Activated T-helper 1 cell treated with anti-CD3 and anti-CD28 coated beads, Interleukin-12 subunit alpha, Interleukin-12 subunit beta, Interleukin-2, Interleukin-4 antibody, amounts not matched to agents 30 ng/mL and 10 ng/mL and 1 ng/mL, durations not matched to agents 14 hours and 24 hours and 36 hours (primary cell): ENCODE measurements around the gene SYNGR3. TPM values are rescaled to one million over a fixed set of nuclear protein-coding genes. Genes with fewer than 3 reads are reported as not detected.

Source experiments
- DNase-seq: peaks from one replicate; pipeline ENCODE4 v3.0.0; 2021; ENCODE audit warnings: low spot score
- H3K27ac Mint-ChIP-seq: one replicate; pipeline ENCODE4 v1.8.0; 2021; ENCODE audit warnings: mild to moderate bottlenecking, mixed read lengths
- H3K27me3 Mint-ChIP-seq: one replicate; pipeline ENCODE4 v1.8.0; 2022; ENCODE audit warnings: mild to moderate bottlenecking, moderate library complexity, mixed read lengths; ENCODE audit not compliant: insufficient read depth
- H3K36me3 Mint-ChIP-seq: one replicate; pipeline ENCODE4 v1.8.0; 2021; ENCODE audit warnings: low read depth, mixed read lengths
- H3K4me1 Mint-ChIP-seq: one replicate; pipeline ENCODE4 v1.8.0; 2021; ENCODE audit warnings: low read depth, mixed read lengths
- H3K4me3 Mint-ChIP-seq: one replicate; pipeline ENCODE4 v1.8.0; 2021; ENCODE audit warnings: mild to moderate bottlenecking, moderate library complexity, mixed read lengths
- H3K9me3 Mint-ChIP-seq: one replicate; pipeline ENCODE4 v1.8.0; 2021; ENCODE audit warnings: mixed read lengths
- intact Hi-C: fragments of 100-400 bp; cut with micrococcal nuclease; formaldehyde crosslinking; loops from one replicate; pipeline ENCODE4 v1.15.1; 2024
- total RNA-seq: library from RNA; stranded (reverse); gene quantifications from 2 replicates; pipeline ENCODE4 v1.2.3, GENCODE V29; 2022

Gene SYNGR3
- total RNA-seq, 1 donor from 2014 or later, result 26.3 TPM

- no peaks in the 10 kb centered on the region for H3K36me3 Mint-ChIP-seq
- peak within 1 kb of the TSS; percentile 42 for H3K4me3 Mint-ChIP-seq
- peaks cover 16% of the 10 kb centered on the region for H3K4me1 Mint-ChIP-seq
- DNase-seq, result no peak
- peak within 1 kb of the TSS; percentile 52 for H3K27ac Mint-ChIP-seq
- intact Hi-C loops, result no loop called here
- H3K27me3 Mint-ChIP-seq, result peaks cover 28% of the 10 kb centered on the region
- no peaks in the 10 kb centered on the region for H3K9me3 Mint-ChIP-seq
Observed at GRCh38 chr16:2019518-2019920, 29.7 kb downstream of the SYNGR3 start, which contains the start of gene NPW. TSS of gene NPW (plus strand) at chr16:2019785.

- peaks cover 16% of the 10 kb centered on the region for H3K4me1 Mint-ChIP-seq
- intact Hi-C loops, result loop anchor here (5.0 to 10.0 kb wide), 3 partner anchors 38 to 245 kb away; partner anchors contain the start of genes CASKIN1, GFER, NOXO1 and RNPS1
- peak overlapping the region; percentile 52 for H3K27ac Mint-ChIP-seq
- peaks cover 27% of the 10 kb centered on the region for H3K27me3 Mint-ChIP-seq
- H3K36me3 Mint-ChIP-seq, result no peaks in the 10 kb centered on the region
- DNase-seq, result no peak
- peak overlapping the region; percentile 42 for H3K4me3 Mint-ChIP-seq
- no peaks in the 10 kb centered on the region for H3K9me3 Mint-ChIP-seq
Observed at GRCh38 chr16:2019921-2020831, 30.4 kb downstream of the SYNGR3 start.

DNA sequence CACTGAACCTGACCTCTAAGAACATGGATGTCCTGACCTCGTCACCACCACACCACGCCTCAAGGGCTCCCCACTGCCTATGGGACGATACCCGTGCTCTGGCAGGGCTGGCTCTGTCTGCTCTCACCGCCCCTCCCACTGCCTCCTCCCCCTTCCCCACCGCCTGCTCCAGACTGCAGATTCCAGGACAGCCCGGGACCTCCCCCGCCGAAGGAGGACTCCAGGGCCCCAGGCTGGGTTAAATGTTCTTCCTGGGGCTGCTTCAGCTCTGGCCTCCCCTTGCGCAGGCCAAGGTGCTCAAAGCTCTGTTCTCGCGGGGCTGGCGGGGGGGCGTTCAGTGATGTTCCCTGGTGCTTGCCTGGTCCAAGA, 32.9 kb downstream of the SYNGR3 start:
- no peak for DNase-seq

GRCh38 chr16:2023092-2024031, 33.6 kb downstream of the SYNGR3 start:
- Mint-ChIP-seq H3K27ac (no peak overlapping the region), H3K36me3 (no peaks in the 10 kb centered on the region), H3K4me1 (peaks cover 16% of the 10 kb centered on the region), H3K9me3 (no peaks in the 10 kb centered on the region), H3K4me3 (peak overlapping the region; percentile 77), H3K27me3 (peaks cover 38% of the 10 kb centered on the region)
- DNase-seq, result peak; percentile 92
- intact Hi-C loops, result loop anchor here (1.0 to 10.0 kb wide), 9 partner anchors 14 to 241 kb away; partner anchors contain the start of genes CASKIN1, E4F1, GFER and NOXO1

More for the DNA sequence above, 32.9 kb downstream of the SYNGR3 start:
- Mint-ChIP-seq H3K27ac (no peak overlapping the region), H3K27me3 (peaks cover 34% of the 10 kb centered on the region), H3K4me1 (peaks cover 16% of the 10 kb centered on the region), H3K36me3 (no peaks in the 10 kb centered on the region), H3K9me3 (no peaks in the 10 kb centered on the region), H3K4me3 (peak overlapping the region; percentile 77)
- intact Hi-C loops, result loop anchor here (1.0 to 10.0 kb wide), 9 partner anchors 13 to 242 kb away; partner anchors contain the start of genes CASKIN1, E4F1, GFER and NOXO1

GRCh38 chr16:2024032-2024420, 34.3 kb downstream of the SYNGR3 start:
- DNase-seq, result no peak
- peaks cover 16% of the 10 kb centered on the region for H3K4me1 Mint-ChIP-seq
- peaks cover 33% of the 10 kb centered on the region for H3K27me3 Mint-ChIP-seq
- H3K36me3 Mint-ChIP-seq, result no peaks in the 10 kb centered on the region
- H3K4me3 Mint-ChIP-seq, result no peak overlapping the region
- intact Hi-C loops, result loop anchor here (5.0 to 10.0 kb wide), 3 partner anchors 42 to 241 kb away; partner anchors contain the start of genes CASKIN1, GFER, NOXO1 and RNPS1
- peak overlapping the region; percentile 11 for H3K27ac Mint-ChIP-seq
- no peaks in the 10 kb centered on the region for H3K9me3 Mint-ChIP-seq

DNA sequence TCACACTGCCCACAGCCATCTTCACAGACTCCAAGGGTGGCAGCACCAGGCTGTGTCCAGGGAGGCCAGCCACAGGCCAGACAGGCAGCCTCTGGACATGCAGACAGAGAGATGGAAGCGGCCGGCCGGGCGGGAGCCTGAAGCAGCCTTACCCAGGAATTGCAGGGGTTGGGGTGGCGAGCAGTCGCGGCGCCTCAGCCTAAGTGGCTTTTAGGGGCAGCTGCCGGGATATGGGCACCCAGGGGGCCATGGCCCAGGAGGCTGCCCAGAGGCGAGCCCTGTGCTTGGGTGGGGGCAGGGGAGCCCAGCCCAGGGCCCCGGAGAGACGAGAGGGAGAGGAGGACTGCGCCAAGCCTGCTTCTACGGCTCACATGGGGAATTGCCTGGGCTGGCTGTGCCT, 35.5 kb downstream of the SYNGR3 start:
- intact Hi-C loops, result loop anchor here (10.0 kb wide), 1 partner anchor 240 kb away; the partner anchor contains the start of gene RNPS1
- H3K4me3 Mint-ChIP-seq, result no peak overlapping the region
- no peaks in the 10 kb centered on the region for H3K9me3 Mint-ChIP-seq
- H3K27me3 Mint-ChIP-seq, result peaks cover 32% of the 10 kb centered on the region
- H3K36me3 Mint-ChIP-seq, result no peaks in the 10 kb centered on the region
- H3K27ac Mint-ChIP-seq, result peak overlapping the region; percentile 48
- no peak for DNase-seq
- H3K4me1 Mint-ChIP-seq, result peaks cover 16% of the 10 kb centered on the region

GRCh38 chr16:2025878-2026460, 36.2 kb downstream of the SYNGR3 start:
- H3K27me3 Mint-ChIP-seq, result peaks cover 28% of the 10 kb centered on the region
- no peak for DNase-seq
- H3K4me3 Mint-ChIP-seq, result peak overlapping the region; percentile 61
- no peak overlapping the region for H3K27ac Mint-ChIP-seq
- peaks cover 12% of the 10 kb centered on the region for H3K4me1 Mint-ChIP-seq
- H3K36me3 Mint-ChIP-seq, result no peaks in the 10 kb centered on the region
- intact Hi-C loops, result loop anchor here (10.0 kb wide), 1 partner anchor 239 kb away; the partner anchor contains the start of gene RNPS1
- no peaks in the 10 kb centered on the region for H3K9me3 Mint-ChIP-seq

GRCh38 chr16:2026461-2027023, 36.8 kb downstream of the SYNGR3 start, which contains the start of gene NHERF2:
TSS of gene NHERF2 (plus strand) at chr16:2026902. CDS start at chr16:2027006, 104 bp downstream.
- H3K4me3 Mint-ChIP-seq, result peak within 1 kb of the TSS; percentile 61
- peaks cover 25% of the 10 kb centered on the region for H3K27me3 Mint-ChIP-seq
- intact Hi-C loops, result loop anchor here (10.0 kb wide), 1 partner anchor 238 kb away; the partner anchor contains the start of gene RNPS1
- no peaks in the 10 kb centered on the region for H3K36me3 Mint-ChIP-seq
- no peak within 1 kb of the TSS for H3K27ac Mint-ChIP-seq
- H3K4me1 Mint-ChIP-seq, result peaks cover 12% of the 10 kb centered on the region
- H3K9me3 Mint-ChIP-seq, result no peaks in the 10 kb centered on the region
- DNase-seq, result peak; percentile 20

- DNase-seq, result no peak
- Mint-ChIP-seq H3K27me3 (peaks cover 22% of the 10 kb centered on the region), H3K4me3 (peak overlapping the region; percentile 60), H3K36me3 (no peaks in the 10 kb centered on the region), H3K27ac (no peak overlapping the region), H3K4me1 (peaks cover 12% of the 10 kb centered on the region), H3K9me3 (no peaks in the 10 kb centered on the region)
- intact Hi-C loops, result loop anchor here (10.0 kb wide), 1 partner anchor 237 kb away; the partner anchor contains the start of gene RNPS1
Observed at GRCh38 chr16:2027024-2028010, 37.5 kb downstream of the SYNGR3 start.

DNA sequence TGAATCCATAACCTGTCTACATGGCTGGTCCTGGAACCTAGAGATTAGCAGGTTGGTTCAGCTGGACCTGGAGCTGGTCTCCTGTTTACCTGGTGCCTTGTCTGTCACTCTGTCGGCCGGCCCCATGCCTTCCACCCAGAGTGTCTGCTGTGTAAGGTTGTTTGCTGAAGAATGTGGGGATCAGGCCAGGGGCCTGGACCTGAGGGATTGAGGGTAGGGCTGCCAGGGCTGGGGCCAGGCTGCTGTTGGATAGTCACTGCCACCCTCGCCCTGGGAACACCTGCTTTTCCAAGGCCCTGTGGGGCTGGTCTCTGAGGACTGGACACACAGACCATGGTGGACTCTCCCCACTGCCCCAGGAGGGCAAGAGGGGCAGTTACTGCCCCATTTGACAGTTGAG, 38.4 kb downstream of the SYNGR3 start:
- no peaks in the 10 kb centered on the region for H3K36me3 Mint-ChIP-seq
- H3K27ac Mint-ChIP-seq, result no peak overlapping the region
- no peaks in the 10 kb centered on the region for H3K9me3 Mint-ChIP-seq
- intact Hi-C loops, result loop anchor here (10.0 kb wide), 1 partner anchor 237 kb away; the partner anchor contains the start of gene RNPS1
- peak overlapping the region; percentile 60 for H3K4me3 Mint-ChIP-seq
- H3K4me1 Mint-ChIP-seq, result peaks cover 4% of the 10 kb centered on the region
- H3K27me3 Mint-ChIP-seq, result peaks cover 16% of the 10 kb centered on the region
- DNase-seq, result no peak
